AG09309 (cell line): ENCODE measurements around the gene RNF213.
"Not testable (repeated sequence)": the region's sequence is repeated elsewhere in the genome, so short reads cannot be mapped to it uniquely, and the experiment has no call there.

Source experiments
- DNase-seq: peaks from one replicate; pipeline ENCODE4 v3.0.0-alpha.2; 2010; ENCODE audit warnings: low read depth
- H3K4me3 ChIP-seq: 2 replicates; pipeline ENCODE4 v1.5.1; 2011; ENCODE audit warnings: mild to moderate bottlenecking, low read depth, low read length, moderate library complexity; ENCODE audit not compliant: control insufficient read depth
- CTCF ChIP-seq: IDR thresholded peaks from 2 replicates; pipeline ENCODE4 v1.5.1; 2011; ENCODE audit warnings: mild to moderate bottlenecking, low read depth, low read length, inconsistent platforms; ENCODE audit not compliant: insufficient read depth, control insufficient read depth; ENCODE audit errors: missing control alignments

RNF213 gene

DNA sequence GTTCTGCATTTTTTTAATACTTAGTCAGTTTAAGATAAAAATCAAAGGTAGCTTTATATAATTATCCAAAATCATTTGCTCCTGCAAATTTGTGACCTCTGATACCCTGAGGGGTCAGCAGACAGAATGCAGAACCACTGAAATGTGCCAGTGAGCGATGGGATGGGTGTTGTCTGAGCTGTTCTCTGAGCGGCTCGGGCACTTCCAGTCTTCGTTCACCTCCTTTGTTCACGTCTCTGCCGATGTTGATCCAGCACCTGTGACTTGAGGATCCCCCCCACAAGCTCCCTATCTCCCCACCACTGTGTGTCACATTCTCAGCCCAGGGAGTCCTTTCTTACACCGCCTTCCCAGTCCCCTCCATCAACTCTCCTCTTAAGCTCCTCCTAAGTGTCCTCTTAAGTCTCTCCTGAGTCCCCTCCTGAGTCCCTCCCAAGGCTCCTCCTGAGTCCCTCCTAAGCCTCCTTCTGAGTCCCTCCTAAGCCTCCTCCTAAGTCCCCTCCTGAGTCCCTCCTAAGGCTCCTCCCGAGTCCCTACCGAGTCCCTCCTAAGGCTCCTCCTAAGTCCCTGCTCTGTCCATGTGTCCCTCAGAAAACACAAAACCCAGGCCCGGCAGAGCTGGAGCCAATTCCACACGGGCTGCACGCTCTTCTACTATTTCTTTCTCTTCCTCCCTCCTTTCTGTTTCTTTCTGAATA is 47.5 kb downstream of the RNF213 start:
- TF ChIP-seq CTCF: no peak

DNA sequence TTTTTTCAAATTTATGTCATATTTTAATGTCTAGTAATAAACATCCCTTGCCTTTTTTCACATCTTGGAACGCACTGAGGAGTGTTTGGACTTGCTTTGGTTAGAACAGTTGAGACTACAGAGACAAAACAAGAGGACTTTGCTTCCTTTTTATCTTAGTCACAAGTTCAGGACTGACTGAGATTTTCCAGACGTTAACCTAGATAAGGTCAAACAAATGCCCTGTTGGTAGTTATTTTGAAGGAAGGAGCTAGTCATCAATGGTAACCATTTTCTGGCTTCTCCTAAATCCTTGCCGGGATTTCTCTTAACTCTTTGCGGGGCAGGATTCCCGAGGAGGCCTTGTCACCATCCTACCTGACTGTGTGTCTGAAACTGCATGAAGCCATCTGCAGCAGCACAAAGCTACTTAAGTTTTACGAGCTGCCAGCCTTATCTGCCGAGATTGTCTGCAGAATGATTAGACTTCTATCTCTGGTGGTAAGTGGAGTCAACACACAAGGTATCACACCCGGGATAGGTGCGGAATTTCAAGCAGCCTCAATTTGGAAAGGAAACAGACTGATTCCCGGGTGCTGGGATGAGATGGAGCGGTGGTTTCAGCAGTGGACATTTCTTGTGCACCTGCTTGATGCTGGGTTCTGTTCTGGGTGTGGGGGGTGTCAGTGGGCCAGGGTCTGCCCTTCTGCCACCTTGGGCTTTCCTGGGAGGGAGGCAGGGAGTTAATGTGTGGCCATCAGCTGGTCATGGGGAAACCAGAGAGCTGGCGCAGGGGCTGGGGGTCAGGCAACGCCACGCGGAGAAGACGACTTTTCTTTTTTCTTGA is 48.3 kb downstream of the RNF213 start:
- no peak for DNase-seq
- H3K4me3 ChIP-seq: no peak overlapping the region
- no peak for TF ChIP-seq CTCF

More for the DNA sequence above, 47.5 kb downstream of the RNF213 start:
- H3K4me3 ChIP-seq: no peak overlapping the region
- DNase-seq: no peak

DNA sequence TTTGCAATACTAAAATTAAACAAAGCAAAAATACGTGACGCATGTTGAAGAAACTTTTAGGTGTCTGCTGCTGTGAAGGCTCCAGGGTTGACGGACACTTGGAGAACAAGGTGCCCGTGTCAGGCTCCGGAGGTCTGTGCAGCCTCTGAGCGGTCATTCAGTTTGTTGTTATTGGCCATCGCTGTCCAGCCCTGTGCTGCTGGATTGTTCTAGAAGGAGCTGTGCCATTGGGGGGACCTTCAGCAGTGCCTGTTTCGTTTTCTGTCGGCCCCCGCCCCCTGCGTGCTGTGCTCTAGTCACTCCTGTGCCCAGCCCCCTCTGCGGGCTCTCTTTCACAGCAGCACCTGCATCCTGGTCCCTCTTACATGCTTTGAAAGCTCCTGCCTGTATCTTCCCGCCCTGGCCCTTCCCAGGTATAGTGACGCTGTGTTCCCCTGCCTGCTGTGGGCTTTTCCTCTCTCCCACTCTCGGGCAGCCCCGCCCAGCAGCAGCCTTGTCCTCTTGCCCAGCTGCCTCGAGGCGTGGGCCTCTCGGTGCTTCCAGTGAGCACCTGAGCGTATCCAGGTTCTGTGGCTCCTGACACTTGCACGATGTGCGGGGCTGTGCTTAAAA is 50.7 kb downstream of the RNF213 start:
- TF ChIP-seq CTCF: no peak
- DNase-seq: no peak
- H3K4me3 ChIP-seq: no peak overlapping the region

DNA sequence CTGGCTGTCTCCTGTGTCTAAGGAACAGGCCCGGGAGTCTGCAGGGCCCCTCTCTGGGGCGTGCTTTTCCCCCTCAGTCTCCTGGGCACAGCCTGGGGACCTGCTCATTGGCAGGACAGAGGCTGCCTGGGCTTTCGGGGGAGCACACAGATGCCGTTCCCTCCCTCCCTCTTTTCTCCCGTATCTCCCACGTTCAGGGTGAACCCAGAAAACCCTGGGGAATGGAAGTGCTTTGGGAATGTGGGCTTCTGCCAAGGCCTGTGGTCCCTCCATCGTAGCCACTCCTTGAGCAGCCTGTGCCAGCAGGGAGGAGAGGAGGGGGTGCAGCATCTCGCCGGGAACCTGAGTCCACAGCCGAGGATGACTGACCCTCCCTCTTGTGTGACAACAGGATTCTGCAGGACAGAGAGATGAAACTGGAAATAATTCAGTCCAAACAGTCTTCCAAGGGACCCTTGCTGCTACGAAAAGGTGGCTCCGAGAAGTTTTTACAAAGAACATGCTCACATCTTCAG is 52.0 kb downstream of the RNF213 start:
- H3K4me3 ChIP-seq: no peak overlapping the region
- DNase-seq: no peak
- no peak for TF ChIP-seq CTCF

- no peak for DNase-seq
- no peak overlapping the region for H3K4me3 ChIP-seq
- TF ChIP-seq CTCF: no peak
Observed at GRCh38 chr17:80313160-80313829, 52.6 kb downstream of the RNF213 start.

DNA sequence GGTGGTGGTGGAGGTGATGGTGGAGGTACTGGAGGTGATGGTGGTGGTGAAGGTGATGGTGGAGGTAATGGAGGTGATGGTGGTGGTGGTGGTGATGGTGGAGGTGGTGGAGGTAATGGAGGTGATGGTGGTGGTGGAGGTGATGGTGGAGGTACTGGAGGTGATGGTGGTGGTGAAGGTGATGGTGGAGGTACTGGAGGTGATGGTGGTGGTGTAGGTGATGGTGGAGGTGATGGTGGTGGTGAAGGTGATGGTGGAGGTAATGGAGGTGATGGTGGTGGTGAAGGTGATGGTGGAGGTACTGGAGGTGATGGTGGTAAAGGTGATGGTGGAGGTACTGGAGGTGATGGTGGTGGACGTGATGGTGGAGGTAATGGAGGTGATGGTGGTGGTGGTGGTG is 53.3 kb downstream of the RNF213 start:
- not testable (repeated sequence) for DNase-seq, H3K4me3 ChIP-seq
